IMR-90 (cell line): ENCODE data around the gene ADARB2. TPM values are rescaled to one million over a fixed set of nuclear protein-coding genes. Genes with fewer than 3 reads are reported as not detected.

Source experiments
- ATAC-seq: fragments of 200-7000 bp; cut with Tn5 transposase; 2 replicates; pipeline ENCODE4 v1.9.1; 2020; ENCODE audit warnings: low read depth, mild to moderate bottlenecking, moderate library complexity
- BruUV-seq: library from RNA; stranded (reverse); fragments of 400-500 nt; replicated peaks from 2 replicates; lab custom pipeline; 2021; lab: Mats Ljungman, UMichigan
- CTCF ChIA-PET: fragments of 300-600 bp; formaldehyde crosslinking; extraction: SDS; loops from one replicate; lab custom pipeline; 2021; ENCODE audit warnings: antibody characterized with exemption; lab: Yijun Ruan, JAX
- POLR2A ChIA-PET: fragments of 300-600 bp; sonication (Branson Sonifier 250); formaldehyde crosslinking; loops from one replicate; lab custom pipeline; 2022; ENCODE audit warnings: antibody characterized with exemption; ENCODE audit not compliant: unreplicated experiment; lab: Charles Lee
- DNase-seq: peaks from one replicate; pipeline ENCODE4 v3.0.0; 2013
- H2AFZ ChIP-seq: replicated peaks from 2 replicates; pipeline ENCODE3; 2013; ENCODE audit warnings: low read length, mild to moderate bottlenecking; ENCODE audit not compliant: poor library complexity
- H2AK5ac ChIP-seq: 2 replicates; pipeline ENCODE4 v1.6.1; 2013; ENCODE audit warnings: low read depth, low read length, inconsistent platforms
- H2AK9ac ChIP-seq: replicated peaks from 2 replicates; pipeline ENCODE3; 2013; ENCODE audit warnings: mild to moderate bottlenecking, low read depth, low read length, moderate library complexity; ENCODE audit not compliant: poor library complexity
- H2BK120ac ChIP-seq: 2 replicates; pipeline ENCODE4 v1.6.1; 2013; ENCODE audit warnings: low read depth, low read length, inconsistent platforms
- H2BK15ac ChIP-seq: 3 replicates; pipeline ENCODE4 v1.6.1; 2013; ENCODE audit warnings: low read depth, low read length, inconsistent platforms
- H2BK20ac ChIP-seq: 2 replicates; pipeline ENCODE4 v1.6.1; 2013; ENCODE audit warnings: low read depth, mild to moderate bottlenecking, inconsistent platforms, low read length, moderate library complexity
- H2BK5ac ChIP-seq: 2 replicates; pipeline ENCODE4 v1.6.1; 2013; ENCODE audit warnings: mild to moderate bottlenecking, low read depth, low read length, inconsistent platforms; ENCODE audit not compliant: poor library complexity, severe bottlenecking
- H3K14ac ChIP-seq: replicated peaks from 2 replicates; pipeline ENCODE4 v1.6.1; 2013; ENCODE audit warnings: low read depth, low read length, inconsistent platforms
- H3K18ac ChIP-seq: 2 replicates; pipeline ENCODE4 v1.6.1; 2013; ENCODE audit warnings: low read depth, low read length, control low read depth
- H3K23ac ChIP-seq: 2 replicates; pipeline ENCODE4 v1.6.1; 2013; ENCODE audit warnings: low read depth, low read length, inconsistent platforms
- H3K27ac ChIP-seq: 2 replicates; pipeline ENCODE4 v1.5.1; 2013; ENCODE audit warnings: mild to moderate bottlenecking, control low read depth, low read length; ENCODE audit not compliant: insufficient read depth
- H3K27me3 ChIP-seq: 2 replicates; pipeline ENCODE4 v1.6.1; 2013; ENCODE audit warnings: low read length; ENCODE audit not compliant: control insufficient read depth, insufficient read depth
- H3K36me3 ChIP-seq: 2 replicates; pipeline ENCODE4 v1.6.1; 2013; ENCODE audit warnings: low read length, mixed read lengths; ENCODE audit not compliant: control insufficient read depth, insufficient read depth
- H3K4ac ChIP-seq: 2 replicates; pipeline ENCODE4 v1.6.1; 2013; ENCODE audit warnings: low read depth, low read length, inconsistent platforms
- H3K4me1 ChIP-seq: 2 replicates; pipeline ENCODE4 v1.6.1; 2013; ENCODE audit warnings: low read length, mixed read lengths; ENCODE audit not compliant: control insufficient read depth, insufficient read depth
- H3K4me2 ChIP-seq: 2 replicates; pipeline ENCODE4 v1.6.1; 2013; ENCODE audit warnings: low read depth, mild to moderate bottlenecking, control low read depth, low read length, moderate library complexity
- H3K4me3 ChIP-seq: 2 replicates; pipeline ENCODE4 v1.5.1; 2013; ENCODE audit warnings: low read depth, mild to moderate bottlenecking, control low read depth, low read length, moderate library complexity; ENCODE audit not compliant: insufficient read depth
- H3K56ac ChIP-seq: 2 replicates; pipeline ENCODE4 v1.6.1; 2013; ENCODE audit warnings: low read length, inconsistent platforms; ENCODE audit not compliant: insufficient read depth; ENCODE audit errors: extremely low read depth
- H3K79me1 ChIP-seq, 2 experiments: 2 replicates each; pipeline ENCODE4 v1.6.1; 2013; ENCODE audit warnings: low read length in 2 of 2, inconsistent platforms in 1 of 2, low read depth in 1 of 2
- H3K9ac ChIP-seq: 2 replicates; pipeline ENCODE4 v1.6.1; 2013; ENCODE audit warnings: low read depth, low read length, control low read depth
- H3K9me1 ChIP-seq: 2 replicates; pipeline ENCODE4 v1.6.1; 2013; ENCODE audit warnings: low read length, inconsistent platforms; ENCODE audit not compliant: insufficient read depth
- H3K9me3 ChIP-seq: 2 replicates; pipeline ENCODE4 v1.6.1; 2013; ENCODE audit warnings: low read length; ENCODE audit not compliant: control insufficient read depth, insufficient read depth
- H4K20me1 ChIP-seq: 2 replicates; pipeline ENCODE4 v1.6.1; 2013; ENCODE audit warnings: low read length, inconsistent platforms; ENCODE audit not compliant: insufficient read depth
- H4K5ac ChIP-seq: 2 replicates; pipeline ENCODE4 v1.6.1; 2013; ENCODE audit warnings: mild to moderate bottlenecking, low read depth, low read length, control low read depth
- H4K8ac ChIP-seq, 2 experiments: 2 replicates each; pipeline ENCODE4 v1.6.1; 2013; ENCODE audit warnings: low read depth in 2 of 2, low read length in 2 of 2, control low read depth in 1 of 2, inconsistent platforms in 1 of 2
- H4K91ac ChIP-seq: 2 replicates; pipeline ENCODE4 v1.6.1; 2013; ENCODE audit warnings: low read depth, low read length, inconsistent platforms; ENCODE audit not compliant: insufficient read depth
- CEBPB ChIP-seq: IDR thresholded peaks from 2 replicates; pipeline ENCODE4 v1.6.1; 2012; ENCODE audit warnings: low read depth, low read length, improper control_type of control experiment
- CHD1 ChIP-seq: IDR thresholded peaks from 2 replicates; pipeline ENCODE4 v1.6.1; 2012; ENCODE audit warnings: low read depth, low read length, improper control_type of control experiment
- MAZ ChIP-seq: IDR thresholded peaks from 2 replicates; pipeline ENCODE4 v1.6.1; 2012; ENCODE audit warnings: low read depth, mild to moderate bottlenecking, low read length, improper control_type of control experiment, moderate library complexity, borderline replicate concordance
- NFE2L2 ChIP-seq: fragments of 150-350 bp; IDR thresholded peaks from 2 replicates; pipeline ENCODE4 v1.6.1; 2016; ENCODE audit warnings: low read depth, mild to moderate bottlenecking, low read length
- RCOR1 ChIP-seq: IDR thresholded peaks from 2 replicates; pipeline ENCODE4 v1.6.1; 2012; ENCODE audit warnings: mild to moderate bottlenecking, low read length, improper control_type of control experiment; ENCODE audit not compliant: insufficient replicate concordance
- USF2 ChIP-seq: fragments of 150-350 bp; IDR thresholded peaks from 2 replicates; pipeline ENCODE4 v1.6.1; 2017; ENCODE audit warnings: mild to moderate bottlenecking, antibody characterized with exemption, low read length, low read depth
- WGBS, 2 experiments: methylation state at CpG; one replicate each; pipeline versions ENCODE4 v1.1.5 to v1.1.7; 2013; ENCODE audit warnings: missing lambda C conversion rate in 2 of 2; ENCODE audit not compliant: insufficient read length in 1 of 2; ENCODE audit errors: extremely low coverage in 2 of 2; 5-methylcytosine and 5-hydroxymethylcytosine counted together
- dilution Hi-C: fragments of 300-500 bp; cut with HindIII; formaldehyde crosslinking; loops from one replicate; pipeline ENCODE4 v1.14.3; 2018; ENCODE audit warnings: low sequenced_read_pairs; ENCODE audit not compliant: unreplicated experiment
- in situ Hi-C: fragments of 300-500 bp; cut with MboI; formaldehyde crosslinking; loops from 3 replicates; pipeline ENCODE4 v1.14.3; 2019; ENCODE audit warnings: low sequenced_read_pairs, inconsistent platforms, mixed read lengths
- intact Hi-C: fragments of 100-400 bp; cut with micrococcal nuclease; formaldehyde crosslinking; loops from 2 replicates; pipeline ENCODE4 v1.10.0; 2022
- polyA plus RNA-seq, 3 experiments: library from polyadenylated mRNA; depleted of rRNA; stranded (reverse); fragments of >200 nt; gene quantifications; 2 replicates each; pipeline ENCODE4 v1.2.3, GENCODE V29; 2012; ENCODE audit warnings: low replicate concordance in 1 of 3
- total RNA-seq: library from RNA; depleted of rRNA; stranded (reverse); fragments of >200 nt; gene quantifications from 2 replicates; pipeline ENCODE4 v1.2.3, GENCODE V29; 2012

The ADARB2 gene
- total and polyA plus RNA-seq, 2 of the 4 experiments (the other 2 are of a cell fraction): not detected

GRCh38 chr10:1166828-1167275 lies 570.5 kb downstream of the ADARB2 start:
- ATAC-seq (no peak), DNase-seq (no peak)
- 54% methylated on average over 5 of the region's 9 CpGs; no CpG with 5 or more reads in 1 of the 2 experiments for WGBS, 2 experiments
- Histone ChIP-seq H2AK5ac (no peak overlapping the region), H2BK15ac (no peak overlapping the region), H2AK9ac (no peak overlapping the region), H3K27me3 (no peaks in the 10 kb centered on the region; the same call in 1 of the 2 replicates), H4K5ac (no peak overlapping the region), H3K4me2 (no peak overlapping the region), H2BK5ac (no peak overlapping the region), H3K9me1 (no peaks in the 10 kb centered on the region; the same call in 1 of the 2 replicates), H3K4me1 (no peaks in the 10 kb centered on the region), H2BK20ac (no peak overlapping the region), H3K4ac (no peak overlapping the region), H4K20me1 (no peaks in the 10 kb centered on the region), H4K8ac (no peak overlapping the region), H3K9me3 (no peaks in the 10 kb centered on the region), H2BK120ac (no peak overlapping the region), H2AFZ (no peak overlapping the region), H3K27ac (no peak overlapping the region), H3K4me3 (no peak overlapping the region), H3K79me1 (no peaks in the 10 kb centered on the region), H3K56ac (no peak overlapping the region), H3K9ac (no peak overlapping the region), H3K14ac (no peak overlapping the region), H3K23ac (no peak overlapping the region), H3K36me3 (no peaks in the 10 kb centered on the region), H3K18ac (no peak overlapping the region), H4K91ac (no peak overlapping the region)
- intact Hi-C loops: no loop called here
- dilution Hi-C loops: no loop called here
- CTCF ChIA-PET: no interaction called here
- TF ChIP-seq CEBPB: no peak
- no peak for TF ChIP-seq RCOR1
- TF ChIP-seq CHD1: no peak
- no peak for TF ChIP-seq MAZ
- no peak for TF ChIP-seq USF2
- no peak for TF ChIP-seq NFE2L2
- in situ Hi-C loops: no loop called here
- POLR2A ChIA-PET: interaction anchor here (0.6 kb wide), 1 partner anchor 1802 kb away, joined by 3 read pairs; no protein-coding TSS in a partner anchor
- BruUV-seq: no TSS peak
